Activated CD4-positive, alpha-beta T cell treated with anti-CD3 and anti-CD28 coated beads, Interleukin-2, Interleukin-6, amounts not matched to agents 100 ng/mL and 50 ng/mL, durations not matched to agents 16 hours and 8 hours (primary cell): ENCODE results near the gene KANSL1.
"Not testable (repeated sequence)": the region's sequence is repeated elsewhere in the genome, so short reads cannot be mapped to it uniquely, and the experiment has no call there.

Experiments
- DNase-seq: peaks from one replicate; pipeline ENCODE4 v3.0.0-alpha.2; 2020

KANSL1 gene

GRCh38 chr17:46192439-46193150 lies 634 bp downstream of the KANSL1 start:
- DNase-seq = peak; percentile 75

GRCh38 chr17:46192189-46192438 lies 1.1 kb downstream of the KANSL1 start:
- DNase-seq = no peak

DNA sequence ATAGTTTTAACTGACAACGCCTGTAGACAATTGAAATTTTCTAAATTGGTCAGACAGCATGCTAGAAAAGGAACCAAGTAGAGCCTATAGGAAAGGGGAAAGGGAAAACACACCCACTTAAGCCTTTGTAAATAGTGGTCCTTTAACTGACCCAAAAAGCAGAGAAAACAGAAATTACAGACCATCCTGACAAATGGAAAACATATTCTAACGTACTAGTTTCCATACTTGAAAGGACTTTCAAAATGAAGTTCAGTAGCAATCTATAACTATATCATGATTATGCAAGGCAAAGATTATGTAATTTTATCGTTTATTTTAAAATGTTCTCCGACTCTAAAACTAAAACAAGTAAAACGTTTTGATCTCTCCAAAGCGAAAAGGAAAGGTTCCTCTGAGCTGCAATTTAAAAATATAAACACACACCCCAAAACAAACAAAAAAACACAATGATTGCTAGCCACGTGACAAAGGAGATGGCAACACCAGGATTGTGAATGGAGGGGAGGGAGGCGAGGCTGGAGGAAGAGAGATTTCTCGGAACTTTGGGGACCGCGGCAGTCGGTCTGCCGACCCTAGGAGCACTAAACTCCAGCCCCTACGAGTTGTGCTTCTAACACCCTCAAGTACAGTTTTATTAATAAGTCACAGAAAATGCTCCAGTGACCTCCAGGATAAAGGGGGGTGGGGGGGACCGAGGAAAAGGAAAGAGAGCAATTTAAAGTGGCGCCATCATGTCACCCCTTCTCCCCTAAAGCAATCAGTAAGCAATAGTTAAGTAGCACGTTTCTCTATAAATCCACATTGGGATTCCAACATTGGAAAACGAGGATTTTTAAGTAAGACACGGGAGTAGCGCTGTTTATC lies 1.7 kb downstream of the KANSL1 start:
- peak; percentile 61 for DNase-seq

- DNase-seq = no peak
Measured at GRCh38 chr17:46190763-46191162, 2.5 kb downstream of the KANSL1 start.

DNA sequence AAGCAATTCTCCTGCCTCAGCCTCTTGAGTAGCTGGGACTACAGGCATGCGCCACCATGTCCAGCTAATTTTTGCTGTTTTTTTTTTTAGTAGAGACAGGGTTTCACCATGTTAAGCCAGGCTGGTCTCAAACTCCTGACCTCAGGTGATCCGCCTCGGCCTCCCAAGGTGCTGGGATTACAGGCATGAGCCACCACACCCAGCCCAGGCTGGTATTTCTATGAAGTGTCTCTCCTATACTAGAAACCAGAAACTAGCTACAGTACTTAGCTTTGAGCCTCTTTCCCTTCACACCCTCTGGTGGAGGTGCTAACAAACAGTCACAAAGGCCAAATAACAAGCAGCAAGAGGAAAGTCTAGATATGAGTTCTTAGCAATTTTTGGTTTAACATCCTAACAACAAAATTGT lies 6.4 kb downstream of the KANSL1 start:
- peak; percentile 69 for DNase-seq

- DNase-seq = no peak
Measured at GRCh38 chr17:46184696-46185095, 8.5 kb downstream of the KANSL1 start.

DNA sequence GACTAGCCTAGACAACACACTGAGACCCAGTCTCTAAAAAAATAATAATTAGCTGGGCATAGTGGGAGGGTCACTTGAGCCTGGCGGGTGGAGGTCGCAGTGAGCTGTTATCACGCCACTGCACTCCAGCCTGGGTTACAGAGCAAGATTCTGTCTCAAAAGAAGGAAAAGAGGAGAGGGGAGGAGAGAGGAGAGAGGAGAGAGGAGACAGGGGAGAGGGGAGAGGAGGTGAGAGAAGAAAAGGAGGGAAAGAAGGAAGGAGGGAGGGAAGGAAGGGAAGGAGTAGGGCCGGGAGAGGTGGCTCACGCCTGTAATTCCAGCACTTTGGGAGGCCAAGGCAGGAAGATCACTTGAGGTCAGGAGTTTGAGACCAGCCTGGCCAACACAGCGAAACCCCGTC lies 9.8 kb downstream of the KANSL1 start:
- not testable (repeated sequence) for DNase-seq

DNA sequence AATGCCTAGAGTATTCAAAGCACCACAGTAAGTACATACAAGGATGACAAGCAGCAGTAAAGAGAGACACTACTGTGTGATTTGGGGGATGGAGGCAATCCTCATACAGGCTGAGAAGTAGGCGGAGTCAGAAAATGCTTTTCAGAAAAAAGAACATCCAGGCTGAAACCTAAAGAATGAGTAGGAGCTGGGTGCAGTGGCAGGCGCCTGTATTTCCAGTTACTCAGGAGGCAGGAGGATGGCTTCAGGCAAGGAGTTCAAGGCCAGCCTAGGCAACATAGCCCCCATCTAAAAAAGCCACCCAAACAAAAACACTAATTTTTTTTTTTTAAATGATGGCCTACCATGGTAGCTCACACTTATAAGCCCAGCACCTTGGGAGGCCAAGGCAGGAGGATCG lies 10.3 kb downstream of the KANSL1 start:
- peak; percentile 17 for DNase-seq

DNA sequence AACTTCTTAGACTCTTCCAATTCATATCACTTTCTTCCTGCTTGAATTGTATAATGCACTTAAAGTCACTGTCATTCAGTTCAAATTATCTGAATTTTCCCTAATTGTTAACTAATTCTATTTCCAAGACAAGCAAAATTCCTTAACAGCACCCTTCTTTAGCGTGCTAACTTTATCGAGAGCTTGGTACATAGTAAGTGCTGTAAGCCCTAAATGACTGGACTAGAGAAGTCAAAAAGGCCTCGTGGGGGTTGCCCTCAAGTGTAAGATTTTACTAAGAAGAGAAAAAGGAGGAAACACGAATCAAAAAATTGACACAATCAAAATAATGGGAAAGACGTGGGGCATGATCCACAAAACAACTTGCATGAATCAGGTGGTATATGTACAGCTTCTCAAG lies 11.3 kb downstream of the KANSL1 start:
- DNase-seq = no peak

DNA sequence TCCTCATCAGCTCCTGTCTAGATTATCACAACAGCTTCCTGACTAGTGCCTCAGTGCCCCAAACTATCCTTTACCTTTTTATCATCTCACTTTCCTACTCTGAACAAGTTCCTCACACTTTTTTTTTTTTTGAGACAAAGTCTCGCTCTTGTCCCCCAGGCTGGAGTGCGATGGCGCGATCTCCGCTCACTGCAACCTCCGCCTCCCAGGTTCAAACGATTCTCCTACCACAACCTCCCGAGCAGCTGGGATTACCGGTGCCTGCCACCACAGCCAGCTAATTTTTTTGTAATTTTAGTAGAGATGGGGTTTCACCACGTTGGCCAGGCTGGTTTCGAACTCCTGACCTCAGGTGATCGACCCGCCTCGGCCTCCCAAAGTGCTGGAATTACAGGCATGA lies 11.9 kb downstream of the KANSL1 start:
- not testable (repeated sequence) for DNase-seq

DNA sequence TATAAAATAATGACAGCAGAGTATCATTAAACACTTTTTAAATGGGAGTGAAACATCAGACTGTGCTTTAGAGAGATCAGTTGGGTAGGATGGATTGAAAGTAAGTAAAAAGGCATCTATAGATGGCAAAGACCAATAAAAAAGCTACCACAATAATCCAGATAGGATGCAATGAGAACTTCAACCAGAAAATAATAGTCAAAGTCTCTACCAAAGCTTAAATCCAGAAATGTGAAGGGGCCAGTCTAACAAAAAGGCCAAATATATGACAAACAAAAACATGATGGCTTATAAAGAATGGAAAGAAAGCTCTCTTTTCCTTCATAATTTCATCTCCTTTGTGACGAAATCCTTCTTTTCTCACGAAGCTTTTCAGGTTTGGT lies 12.3 kb downstream of the KANSL1 start:
- no peak for DNase-seq

DNA sequence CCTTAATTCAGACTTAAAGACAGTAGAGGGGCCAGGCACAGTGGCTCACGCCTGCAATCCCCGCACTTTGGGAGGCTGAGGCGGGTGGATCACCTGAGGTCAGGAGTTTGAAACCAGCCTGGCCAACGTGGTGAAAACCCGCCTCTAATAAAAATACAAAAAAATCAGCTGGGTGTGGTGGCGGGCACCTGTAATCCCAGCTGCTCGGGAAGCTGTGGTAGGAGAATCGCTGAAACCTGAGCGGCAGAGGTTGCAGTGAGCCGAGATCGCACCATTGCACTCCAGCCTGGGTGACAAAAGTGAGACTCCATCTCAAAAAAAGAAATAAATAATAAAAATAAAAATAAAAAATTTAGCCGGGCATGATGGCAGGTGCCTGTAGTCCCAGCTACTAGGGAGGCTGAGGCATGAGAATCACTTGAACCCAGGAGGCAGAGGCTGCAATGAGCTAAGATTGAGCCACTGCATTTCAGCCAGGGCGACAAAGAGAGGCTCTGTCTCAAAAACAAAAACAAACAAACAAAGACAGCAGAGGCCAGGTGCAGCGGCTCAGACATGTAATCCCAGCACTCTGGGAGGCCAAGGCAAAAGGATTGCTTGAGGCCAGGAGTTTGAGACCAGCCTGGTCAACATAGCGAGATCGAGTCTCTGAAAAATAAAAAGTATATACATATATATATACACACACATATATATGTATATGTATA lies 12.9 kb downstream of the KANSL1 start:
- DNase-seq = not testable (repeated sequence)

GRCh38 chr17:46179375-46179999 lies 13.7 kb downstream of the KANSL1 start:
- DNase-seq = peak; percentile 45

DNA sequence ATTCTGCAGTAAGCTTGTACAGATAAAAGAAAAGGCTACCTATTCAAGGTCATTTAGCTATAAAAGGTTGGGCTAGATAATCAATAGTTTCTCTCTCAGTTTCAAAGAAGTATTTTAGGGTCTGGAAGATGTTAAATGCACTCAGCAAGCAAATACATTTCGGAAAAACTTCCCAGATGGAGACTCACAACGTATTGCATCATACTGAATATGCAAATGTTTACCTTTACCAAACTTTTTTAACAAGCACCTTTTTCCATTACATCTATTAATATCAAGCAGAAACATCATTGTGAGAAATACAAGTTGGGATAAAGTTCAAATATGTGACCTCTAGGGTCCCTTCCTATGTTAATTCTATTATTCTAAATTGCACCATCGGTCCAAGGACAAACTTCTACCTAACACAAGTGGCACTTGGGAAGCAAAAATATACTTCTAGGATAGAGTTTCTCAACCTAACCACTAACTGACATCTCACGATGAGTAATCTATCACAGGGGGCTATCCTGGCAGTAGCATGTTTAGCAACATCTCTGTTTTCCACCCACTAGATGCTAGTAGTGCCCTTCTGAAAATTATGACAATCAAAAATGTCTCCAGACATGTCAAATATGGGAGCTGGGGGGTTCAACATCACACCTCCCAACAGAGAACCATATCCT lies 14.5 kb downstream of the KANSL1 start:
- peak; percentile 37 for DNase-seq

GRCh38 chr17:46176975-46177374 lies 16.3 kb downstream of the KANSL1 start:
- no peak for DNase-seq

DNA sequence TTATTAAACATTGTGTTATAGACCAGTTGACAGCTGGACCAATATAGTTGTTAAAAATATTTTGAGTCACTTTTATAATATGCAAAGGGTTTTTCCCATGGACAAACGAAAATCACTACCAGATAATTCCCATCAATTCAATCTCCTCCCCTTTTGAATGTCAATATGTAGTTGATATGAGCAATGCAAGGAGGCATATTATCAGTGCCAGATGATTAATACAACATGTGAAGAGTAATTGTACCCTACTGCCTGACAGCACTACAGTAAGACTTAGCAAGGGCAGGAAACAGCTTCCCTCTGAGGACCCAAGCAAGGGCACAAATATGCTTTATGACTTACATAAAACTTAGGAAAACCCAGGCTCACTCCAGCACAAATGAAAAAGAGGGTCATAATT lies 17.3 kb downstream of the KANSL1 start:
- no peak for DNase-seq

- DNase-seq = no peak
Measured at GRCh38 chr17:46173153-46173552, 20.1 kb downstream of the KANSL1 start.

DNA sequence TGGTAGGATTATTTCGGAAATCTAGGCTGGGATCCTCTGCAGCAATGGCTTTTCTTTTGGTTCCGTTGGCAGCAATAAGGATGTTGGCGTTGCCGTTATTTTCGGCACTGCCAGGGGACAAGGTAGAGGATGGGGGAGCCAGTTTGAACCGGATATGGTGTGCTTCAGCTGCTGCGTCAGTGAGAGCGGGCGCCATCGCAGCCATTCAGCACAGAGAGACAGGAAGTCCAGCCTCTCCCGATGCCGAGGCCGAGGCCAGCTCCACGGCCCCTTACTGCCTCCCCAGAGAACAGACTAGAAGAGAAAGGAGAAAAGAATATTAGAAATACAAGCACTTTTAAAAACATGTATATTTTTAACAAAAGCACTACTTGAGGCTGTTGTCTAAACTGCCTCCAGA lies 21.3 kb downstream of the KANSL1 start:
- no peak for DNase-seq

GRCh38 chr17:46170639-46171429 lies 22.4 kb downstream of the KANSL1 start:
- no peak for DNase-seq

GRCh38 chr17:46169913-46170638 lies 23.2 kb downstream of the KANSL1 start:
- no peak for DNase-seq

GRCh38 chr17:46167826-46168569 lies 25.2 kb downstream of the KANSL1 start:
- DNase-seq = no peak
